CD14-positive monocyte (primary cell): ENCODE measurements around the gene TARBP1. TPM values are rescaled to one million over a fixed set of nuclear protein-coding genes. Genes with fewer than 3 reads are reported as not detected.
A peak's percentile ranks its signal among the peaks of the same experiment; 100 is the strongest.

ENCODE experiments used
- DNase-seq, 3 donors: peaks; one replicate each; pipeline ENCODE4 v3.0.0-alpha.2; 2011 to 2022
- H2AFZ ChIP-seq: 2 replicates; pipeline ENCODE4 v1.6.0; 2012; ENCODE audit warnings: mild to moderate bottlenecking, low read depth, low read length, inconsistent platforms; ENCODE audit not compliant: insufficient read depth, poor library complexity, severe bottlenecking
- H3K27ac ChIP-seq, 2 donors: 1 replicate in 1 of 2; 2 replicates in 1 of 2; pipeline ENCODE4 v1.5.1; 2012 to 2013; ENCODE audit warnings: low read length in 2 of 2, control low read depth in 1 of 2, inconsistent platforms in 1 of 2, low read depth in 1 of 2, mild to moderate bottlenecking in 1 of 2
- H3K27me3 ChIP-seq, 2 donors: one replicate each; pipeline versions ENCODE4 v1.6.0 to v1.6.1; 2011 to 2013; ENCODE audit warnings: low read length in 2 of 2; ENCODE audit not compliant: control insufficient read depth in 2 of 2, insufficient read depth in 2 of 2
- H3K36me3 ChIP-seq, 2 donors: replicated peaks in 1 of 2; 1 replicate in 1 of 2; 2 replicates in 1 of 2; pipeline versions ENCODE4 v1.5.1 to v1.6.1; 2012 to 2013; ENCODE audit warnings: low read length in 2 of 2, control low read depth in 1 of 2, inconsistent platforms in 1 of 2, mild to moderate bottlenecking in 1 of 2; ENCODE audit not compliant: insufficient read depth in 2 of 2, control insufficient read depth in 1 of 2
- H3K4me1 ChIP-seq, 2 donors: 1 replicate in 1 of 2; 2 replicates in 1 of 2; pipeline versions ENCODE4 v1.5.1 to v1.6.1; 2012 to 2013; ENCODE audit warnings: low read length in 2 of 2, control low read depth in 1 of 2, inconsistent platforms in 1 of 2, mild to moderate bottlenecking in 1 of 2, moderate library complexity in 1 of 2; ENCODE audit not compliant: insufficient read depth in 2 of 2, control insufficient read depth in 1 of 2
- H3K4me2 ChIP-seq: replicated peaks from 2 replicates; pipeline ENCODE3; 2012; ENCODE audit warnings: low read length, moderate library complexity, mild to moderate bottlenecking; ENCODE audit not compliant: poor library complexity, severe bottlenecking; ENCODE audit errors: extremely low read depth
- H3K4me3 ChIP-seq, 3 experiments: fragments of 200-600 bp in 1 of 3; sonication (generic) in 1 of 3; replicated peaks in 1 of 3; 1 replicate in 2 of 3; 2 replicates in 1 of 3; pipeline ENCODE4 v1.5.1; 2011 to 2013; ENCODE audit warnings: low read length in 3 of 3, mild to moderate bottlenecking in 3 of 3, control low read depth in 2 of 3, low read depth in 2 of 3, inconsistent platforms in 1 of 3, moderate library complexity in 1 of 3
- H3K79me2 ChIP-seq: 2 replicates; pipeline ENCODE4 v1.6.0; 2012; ENCODE audit warnings: mild to moderate bottlenecking, control low read depth, inconsistent platforms, low read length, moderate library complexity; ENCODE audit not compliant: insufficient read depth
- H3K9ac ChIP-seq: 2 replicates; pipeline ENCODE4 v1.6.0; 2017; ENCODE audit warnings: low read length, mild to moderate bottlenecking; ENCODE audit not compliant: insufficient read depth, poor library complexity, severe bottlenecking
- H3K9me3 ChIP-seq, 2 donors: replicated peaks in 1 of 2; 1 replicate in 1 of 2; 2 replicates in 1 of 2; pipeline versions ENCODE4 v1.5.1 to v1.6.1; 2012 to 2013; ENCODE audit warnings: low read length in 2 of 2, control low read depth in 1 of 2; ENCODE audit not compliant: control insufficient read depth in 1 of 2, insufficient read depth in 1 of 2
- H4K20me1 ChIP-seq: 2 replicates; pipeline ENCODE4 v1.6.0; 2012; ENCODE audit warnings: mild to moderate bottlenecking, low read length, control low read depth, moderate library complexity; ENCODE audit not compliant: insufficient read depth
- H3K27ac Mint-ChIP-seq, 7 donors: one replicate each; pipeline ENCODE4 v1.8.0; 2020; ENCODE audit warnings: mild to moderate bottlenecking in 7 of 7, mixed read lengths in 7 of 7, moderate library complexity in 6 of 7, inconsistent platforms in 2 of 7
- H3K27me3 Mint-ChIP-seq, 3 donors: one replicate each; pipeline ENCODE4 v1.8.0; 2021 to 2022; ENCODE audit warnings: low read depth in 3 of 3, mild to moderate bottlenecking in 3 of 3, mixed read lengths in 3 of 3, moderate library complexity in 3 of 3, inconsistent platforms in 1 of 3
- H3K36me3 Mint-ChIP-seq, 2 donors: one replicate each; pipeline ENCODE4 v1.8.0; 2020; ENCODE audit warnings: mixed read lengths in 2 of 2, inconsistent platforms in 1 of 2, mild to moderate bottlenecking in 1 of 2
- H3K4me1 Mint-ChIP-seq: one replicate; pipeline ENCODE4 v1.8.0; 2020; ENCODE audit warnings: mild to moderate bottlenecking, mixed read lengths
- H3K4me3 Mint-ChIP-seq, 2 donors: one replicate each; pipeline ENCODE4 v1.8.0; 2020; ENCODE audit warnings: mild to moderate bottlenecking in 2 of 2, mixed read lengths in 2 of 2, moderate library complexity in 1 of 2
- H3K9me3 Mint-ChIP-seq, 7 donors: one replicate each; pipeline ENCODE4 v1.8.0; 2020 to 2022; ENCODE audit warnings: mixed read lengths in 7 of 7, mild to moderate bottlenecking in 6 of 7, moderate library complexity in 6 of 7, inconsistent platforms in 2 of 7
- WGBS: methylation state at CpG from one replicate; pipeline ENCODE4 v1.1.5; 2013; ENCODE audit warnings: missing lambda C conversion rate; ENCODE audit not compliant: insufficient coverage; 5-methylcytosine and 5-hydroxymethylcytosine counted together
- intact Hi-C, 2 donors: fragments of 100-400 bp; cut with micrococcal nuclease; formaldehyde crosslinking; loops; one replicate each; pipeline versions ENCODE4 v1.15.0 to v1.15.1; 2023
- polyA plus RNA-seq, 3 donors: library from polyadenylated mRNA; depleted of rRNA in 1 of 3; unstranded in 2 of 3; stranded (reverse) in 1 of 3; fragments of 300-500 nt in 2 of 3; fragments of >200 nt in 1 of 3; fragmentation: Illumina TruSeq in 2 of 3; gene quantifications; 1 replicate in 2 of 3; 2 replicates in 1 of 3; pipeline ENCODE4 v1.2.3, GENCODE V29; 2012 to 2021
- TF ChIP-seq, protein P1 (sequence below): fragments of 200-600 bp; IDR thresholded peaks from one replicate; pipeline ENCODE4 v1.8.0; 2022; ENCODE audit warnings: antibody characterized with exemption, mild to moderate bottlenecking

Gene TARBP1
- polyA plus RNA-seq, 3 donors: 1.4 to 30.9 (median 3.2) TPM

DNA sequence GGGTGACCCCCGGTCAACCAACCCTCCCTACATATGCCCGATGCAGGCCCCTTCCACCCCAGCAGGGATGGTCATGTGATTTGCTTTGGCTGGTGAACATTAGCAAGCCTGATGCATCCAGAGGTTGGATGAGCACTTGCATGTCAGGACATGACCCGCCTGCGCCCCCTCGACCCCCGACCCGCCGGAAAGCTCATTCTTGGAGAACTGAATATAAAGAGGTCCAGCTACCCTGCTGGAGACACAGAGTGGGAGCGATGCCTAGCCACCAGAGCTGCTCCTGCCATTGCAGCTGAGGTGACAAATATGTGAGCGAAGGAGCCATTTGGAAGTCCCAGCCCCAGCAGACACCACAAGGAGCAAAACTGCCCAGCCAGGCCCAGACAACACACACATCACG is 66.1 kb downstream of the TARBP1 start:
- 99% methylated on average over 7 of the region's 11 CpGs for WGBS
- Histone ChIP-seq H3K27ac (no peak overlapping the region), H3K27me3 (no peaks in the 10 kb centered on the region), H3K9ac (no peak overlapping the region), H3K36me3 (peaks cover 17 to 62% of the 10 kb centered on the region in 2 donors), H4K20me1 (no peaks in the 10 kb centered on the region), H3K4me1 (no peaks in the 10 kb centered on the region), H3K4me3 (no peak overlapping the region), H3K4me2 (no peak overlapping the region), H3K79me2 (no peaks in the 10 kb centered on the region), H3K9me3 (no peaks in the 10 kb centered on the region), H2AFZ (no peak overlapping the region)
- peak overlapping the region in 4 of 7 donors; percentile 29 to 62 (median 40) for H3K27ac Mint-ChIP-seq
- H3K36me3 Mint-ChIP-seq: peaks cover 53 to 54% of the 10 kb centered on the region in 2 donors
- no peaks in the 10 kb centered on the region for H3K27me3 Mint-ChIP-seq
- H3K4me1 Mint-ChIP-seq: no peaks in the 10 kb centered on the region
- no peak for DNase-seq
- intact Hi-C loops: no loop called here
- TF ChIP-seq, protein P1, sequence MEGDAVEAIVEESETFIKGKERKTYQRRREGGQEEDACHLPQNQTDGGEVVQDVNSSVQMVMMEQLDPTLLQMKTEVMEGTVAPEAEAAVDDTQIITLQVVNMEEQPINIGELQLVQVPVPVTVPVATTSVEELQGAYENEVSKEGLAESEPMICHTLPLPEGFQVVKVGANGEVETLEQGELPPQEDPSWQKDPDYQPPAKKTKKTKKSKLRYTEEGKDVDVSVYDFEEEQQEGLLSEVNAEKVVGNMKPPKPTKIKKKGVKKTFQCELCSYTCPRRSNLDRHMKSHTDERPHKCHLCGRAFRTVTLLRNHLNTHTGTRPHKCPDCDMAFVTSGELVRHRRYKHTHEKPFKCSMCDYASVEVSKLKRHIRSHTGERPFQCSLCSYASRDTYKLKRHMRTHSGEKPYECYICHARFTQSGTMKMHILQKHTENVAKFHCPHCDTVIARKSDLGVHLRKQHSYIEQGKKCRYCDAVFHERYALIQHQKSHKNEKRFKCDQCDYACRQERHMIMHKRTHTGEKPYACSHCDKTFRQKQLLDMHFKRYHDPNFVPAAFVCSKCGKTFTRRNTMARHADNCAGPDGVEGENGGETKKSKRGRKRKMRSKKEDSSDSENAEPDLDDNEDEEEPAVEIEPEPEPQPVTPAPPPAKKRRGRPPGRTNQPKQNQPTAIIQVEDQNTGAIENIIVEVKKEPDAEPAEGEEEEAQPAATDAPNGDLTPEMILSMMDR: no peak
- H3K4me3 Mint-ChIP-seq: no peak overlapping the region
- no peaks in the 10 kb centered on the region for H3K9me3 Mint-ChIP-seq

DNA sequence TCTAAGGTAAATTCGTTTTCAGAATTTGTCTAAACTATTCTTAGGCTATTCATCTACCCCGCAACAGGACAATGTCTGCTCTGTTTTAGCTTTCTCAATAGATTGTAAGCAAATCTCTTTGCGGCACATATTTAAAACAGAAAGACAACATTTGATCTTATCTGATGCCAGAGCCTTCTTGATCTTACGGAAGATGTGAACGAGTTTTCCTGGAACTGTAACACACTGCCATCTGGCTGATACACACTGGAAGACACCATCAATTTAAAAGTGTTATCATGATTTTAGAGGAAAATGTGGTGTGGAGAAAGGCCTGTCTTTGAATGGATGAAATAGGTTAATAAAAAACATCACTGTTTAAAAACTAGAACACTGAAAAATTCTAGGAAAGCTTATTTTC is 69.7 kb downstream of the TARBP1 start:
- DNase-seq: peak in 1 of 3 donors; percentile 8

More for the DNA sequence above, 69.7 kb downstream of the TARBP1 start:
- Mint-ChIP-seq H3K4me3 (no peak overlapping the region), H3K27ac (no peak overlapping the region), H3K4me1 (no peaks in the 10 kb centered on the region), H3K9me3 (no peaks in the 10 kb centered on the region), H3K36me3 (peaks cover 46 to 48% of the 10 kb centered on the region in 2 donors), H3K27me3 (no peaks in the 10 kb centered on the region)
- intact Hi-C loops: loop anchor here in 1 of 2 donors (10.0 kb wide), 1 partner anchor 85 kb away; no protein-coding TSS in a partner anchor
- H3K27me3 ChIP-seq: no peaks in the 10 kb centered on the region
- TF ChIP-seq, protein P1: no peak
- peaks cover 21 to 53% of the 10 kb centered on the region in 2 donors for H3K36me3 ChIP-seq
- no peak overlapping the region for H3K4me3 ChIP-seq
- H3K9ac ChIP-seq: no peak overlapping the region
- H3K27ac ChIP-seq: no peak overlapping the region
- H4K20me1 ChIP-seq: no peaks in the 10 kb centered on the region
- no peak overlapping the region for H2AFZ ChIP-seq
- whole genome bisulfite sequencing: no CpG with 5 or more reads among the region's 5 CpGs
- no peaks in the 10 kb centered on the region for H3K79me2 ChIP-seq
- H3K4me2 ChIP-seq: no peak overlapping the region
- no peaks in the 10 kb centered on the region for H3K9me3 ChIP-seq
- H3K4me1 ChIP-seq: no peaks in the 10 kb centered on the region
